SK-N-SH (cell line): Measurements from ENCODE around the gene DDAH2. TPM values are rescaled to one million over a fixed set of nuclear protein-coding genes. Genes with fewer than 3 reads are reported as not detected.

Experiments
- CTCF ChIA-PET: fragments of 300-600, 350-600 bp; formaldehyde crosslinking; extraction: SDS; loops from one replicate; lab custom pipeline; 2021; lab: Yijun Ruan, JAX
- POLR2A ChIA-PET: fragments of 350-600 bp; sonication (Branson Sonifier 250); formaldehyde crosslinking; extraction: SDS; loops from one replicate; lab custom pipeline; 2020; ENCODE audit warnings: antibody characterized with exemption, inconsistent platforms; lab: Yijun Ruan, JAX
- DNase-seq: peaks from one replicate; pipeline ENCODE4 v3.0.0; 2012
- H2AFZ ChIP-seq: fragments of 200-600 bp; sonication (generic); 2 replicates; pipeline ENCODE4 v1.8.1; 2016; ENCODE audit warnings: antibody characterized with exemption, mild to moderate bottlenecking, low read depth
- H3F3A ChIP-seq: fragments of 200-600 bp; sonication (generic); replicated peaks from 2 replicates; pipeline ENCODE3; 2016; ENCODE audit warnings: antibody characterized with exemption, mild to moderate bottlenecking; ENCODE audit not compliant: insufficient read depth
- H3K27ac ChIP-seq, 2 experiments: fragments of 200-500 bp in 1 of 2; fragments of 200-600 bp in 1 of 2; sonication (Bioruptor generic) in 1 of 2; sonication (generic), shearing (Covaris generic) in 1 of 2; 2 replicates each; pipeline versions ENCODE4 v1.5.1 to v1.6.1; 2014 to 2016; ENCODE audit warnings: low read depth in 2 of 2, inconsistent platforms in 1 of 2, low read length in 1 of 2, mild to moderate bottlenecking in 1 of 2, mixed read lengths in 1 of 2
- H3K27me3 ChIP-seq: fragments of 200-600 bp; sonication (generic), shearing (Covaris generic); 2 replicates; pipeline ENCODE4 v1.6.1; 2016; ENCODE audit warnings: mixed run types; ENCODE audit not compliant: insufficient read depth
- H3K36me3 ChIP-seq, 2 experiments: fragments of 200-500 bp in 1 of 2; fragments of 200-600 bp in 1 of 2; sonication (Bioruptor generic) in 1 of 2; sonication (generic) in 1 of 2; replicated peaks in 1 of 2; 2 replicates each; pipeline versions ENCODE3 to v1.5.1; 2014 to 2016; ENCODE audit warnings: low read length in 1 of 2, mild to moderate bottlenecking in 1 of 2; ENCODE audit not compliant: insufficient read depth in 2 of 2, control insufficient read depth in 1 of 2
- H3K4me1 ChIP-seq, 2 experiments: fragments of 200-500 bp in 1 of 2; fragments of 200-600 bp in 1 of 2; sonication (Bioruptor generic) in 1 of 2; sonication (generic), shearing (Covaris generic) in 1 of 2; 2 replicates each; pipeline versions ENCODE4 v1.5.1 to v1.6.1; 2014 to 2016; ENCODE audit warnings: low read depth in 1 of 2, low read length in 1 of 2, mixed run types in 1 of 2; ENCODE audit not compliant: insufficient read depth in 2 of 2, control insufficient read depth in 1 of 2
- H3K4me2 ChIP-seq: fragments of 200-600 bp; sonication (generic), shearing (Covaris generic); 2 replicates; pipeline ENCODE4 v1.6.1; 2017; ENCODE audit warnings: mixed run types
- H3K4me3 ChIP-seq, 2 experiments: fragments of 200-500 bp in 1 of 2; fragments of 200-600 bp in 1 of 2; sonication (Bioruptor generic) in 1 of 2; sonication (generic), shearing (Covaris generic) in 1 of 2; 2 replicates each; pipeline versions ENCODE4 v1.5.1 to v1.8.1; 2014 to 2016; ENCODE audit warnings: low read depth in 2 of 2, inconsistent platforms in 1 of 2, low read length in 1 of 2, mild to moderate bottlenecking in 1 of 2, mixed read lengths in 1 of 2, moderate library complexity in 1 of 2
- H3K79me2 ChIP-seq: fragments of 200-600 bp; sonication (generic); 2 replicates; pipeline ENCODE4 v1.8.1; 2017; ENCODE audit warnings: mild to moderate bottlenecking; ENCODE audit not compliant: insufficient read depth
- H3K9ac ChIP-seq: fragments of 200-600 bp; sonication (generic); 2 replicates; pipeline ENCODE4 v1.6.1; 2017; ENCODE audit warnings: mixed run types
- H3K9me2 ChIP-seq: fragments of 200-600 bp; sonication (generic); 2 replicates; pipeline ENCODE4 v1.6.1; 2017; ENCODE audit warnings: mixed run types
- H3K9me3 ChIP-seq: fragments of 200-600 bp; sonication (generic); 2 replicates; pipeline ENCODE4 v1.6.1; 2017; ENCODE audit warnings: mixed run types, mild to moderate bottlenecking, moderate library complexity
- H4K20me1 ChIP-seq: fragments of 200-600 bp; sonication (generic); 2 replicates; pipeline ENCODE4 v1.6.1; 2017; ENCODE audit warnings: mild to moderate bottlenecking, mixed run types; ENCODE audit not compliant: insufficient read depth
- ELF1 ChIP-seq: IDR thresholded peaks from 2 replicates; pipeline ENCODE4 v1.4.0; 2012
- EZH2phosphoT487 ChIP-seq: fragments of 200-600 bp; sonication (generic); IDR thresholded peaks from 2 replicates; pipeline ENCODE4 v1.6.1; 2017; ENCODE audit warnings: low read depth, mixed run types, mild to moderate bottlenecking, antibody characterized with exemption, moderate library complexity, borderline replicate concordance
- FOSL2 ChIP-seq: IDR thresholded peaks from 2 replicates; pipeline ENCODE4 v1.4.0; 2012; ENCODE audit warnings: low read depth, mild to moderate bottlenecking, moderate library complexity, borderline replicate concordance
- GABPA ChIP-seq: IDR thresholded peaks from 2 replicates; pipeline ENCODE4 v1.4.0; 2012; ENCODE audit warnings: low read depth, mild to moderate bottlenecking
- GATA2 ChIP-seq: sonication (generic); formaldehyde crosslinking; IDR thresholded peaks from 2 replicates; pipeline ENCODE4 v1.5.0; 2020; ENCODE audit warnings: mild to moderate bottlenecking, missing genetic modification reagents
- JUND ChIP-seq: IDR thresholded peaks from 2 replicates; pipeline ENCODE4 v1.4.0; 2012
- MXI1 ChIP-seq: IDR thresholded peaks from 2 replicates; pipeline ENCODE4 v1.6.1; 2012; ENCODE audit warnings: mild to moderate bottlenecking, low read depth, low read length, improper control_type of control experiment
- POLR2AphosphoS5 ChIP-seq: IDR thresholded peaks from 2 replicates; pipeline ENCODE4 v1.6.1; 2012; ENCODE audit warnings: low read depth, low read length
- RXRA ChIP-seq: IDR thresholded peaks from 2 replicates; pipeline ENCODE4 v1.4.0; 2012; ENCODE audit warnings: low read depth, mild to moderate bottlenecking, borderline replicate concordance
- SIN3A ChIP-seq: IDR thresholded peaks from 2 replicates; pipeline ENCODE4 v1.6.1; 2012; ENCODE audit warnings: low read depth, mild to moderate bottlenecking, low read length, moderate library complexity, borderline replicate concordance
- TAF1 ChIP-seq: IDR thresholded peaks from 2 replicates; pipeline ENCODE4 v1.6.1; 2012; ENCODE audit warnings: low read depth, mild to moderate bottlenecking, low read length, moderate library complexity, borderline replicate concordance
- TEAD4 ChIP-seq: IDR thresholded peaks from 2 replicates; pipeline ENCODE4 v1.4.0; 2012; ENCODE audit warnings: mild to moderate bottlenecking, borderline replicate concordance; ENCODE audit not compliant: insufficient read depth
- YY1 ChIP-seq: IDR thresholded peaks from 2 replicates; pipeline ENCODE4 v1.4.0; 2012; ENCODE audit warnings: low read depth, mild to moderate bottlenecking
- WGBS: methylation state at CpG from one replicate; pipeline ENCODE4 v1.1.6; 2017; ENCODE audit warnings: low lambda C conversion rate; 5-methylcytosine and 5-hydroxymethylcytosine counted together
- polyA plus RNA-seq, 3 experiments: library from polyadenylated mRNA; depleted of rRNA; stranded (reverse); fragments of >200 nt; gene quantifications; 2 replicates each; pipeline ENCODE4 v1.2.3, GENCODE V29; 2012
- TF ChIP-seq, protein P1 (sequence below): fragments of 150-350 bp; IDR thresholded peaks from 2 replicates; pipeline ENCODE4 v1.6.1; 2016; ENCODE audit warnings: mild to moderate bottlenecking, low read depth, low read length
- TF ChIP-seq, protein P2 (sequence below): IDR thresholded peaks from 2 replicates; pipeline ENCODE4 v1.4.0; 2012; ENCODE audit warnings: low read depth
- TF ChIP-seq, protein P3 (sequence below): IDR thresholded peaks from 2 replicates; pipeline ENCODE4 v1.6.1; 2012; ENCODE audit warnings: mild to moderate bottlenecking, low read depth, low read length, moderate library complexity
- TF ChIP-seq, protein P4 (sequence below): fragments of 150-350 bp; IDR thresholded peaks from 2 replicates; pipeline ENCODE4 v1.6.1; 2017; ENCODE audit warnings: antibody characterized with exemption, low read length, low read depth, borderline replicate concordance
- TF ChIP-seq, protein P5 (sequence below): IDR thresholded peaks from 2 replicates; pipeline ENCODE4; 2012

Gene DDAH2
- polyA plus RNA-seq, 1 of the 3 experiments (the other 2 are of a cell fraction), result 180 TPM

DNA sequence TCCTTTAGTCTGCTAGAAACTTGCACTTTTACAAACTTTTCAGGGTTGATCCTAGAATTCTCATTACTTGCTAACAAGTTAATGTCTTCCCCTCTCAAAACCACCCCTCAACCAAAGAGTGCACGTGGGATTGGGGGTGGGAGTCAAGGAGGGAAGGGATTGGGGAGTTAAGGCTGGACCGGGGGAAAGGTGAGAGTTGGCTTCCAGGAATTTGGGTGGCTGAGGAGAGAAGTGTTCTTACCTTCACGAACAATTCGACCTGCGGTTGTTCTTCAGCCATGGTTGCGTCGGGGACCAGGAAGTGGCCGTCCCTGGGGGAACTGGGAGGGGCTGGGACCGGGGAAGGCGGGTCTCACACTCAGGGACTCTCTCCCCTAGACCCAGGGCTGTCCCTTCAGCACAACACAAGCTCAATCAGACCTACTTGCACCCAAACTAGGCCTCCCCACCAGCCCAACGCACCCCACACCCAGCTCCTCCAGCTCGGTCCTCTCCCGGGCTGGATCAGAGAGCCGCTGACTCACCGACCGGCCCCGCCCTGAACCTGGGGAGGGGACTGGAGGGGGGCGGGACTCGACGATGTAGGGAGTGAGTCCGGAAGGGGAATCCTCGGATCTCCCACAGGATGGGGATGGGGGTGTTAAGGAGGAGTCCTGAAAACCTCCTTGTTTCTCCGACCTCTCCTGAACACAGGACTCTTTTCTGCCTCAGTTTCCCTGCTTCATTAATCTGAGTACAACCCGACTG, 7.1 kb upstream of the DDAH2 start, which contains the start of gene CLIC1:
Gene CLIC1, minus strand, starts transcription at position 510 of the 747 bp plus-strand sequence. Its CDS starts 230 bp downstream, at position 280.
- 0 out of 2 replicates have a peak within 1 kb of the TSS, but pooled peaks have one; percentile 15 for H2AFZ ChIP-seq
- peak; percentile 71 for TF ChIP-seq MXI1
- TF ChIP-seq, protein P1, sequence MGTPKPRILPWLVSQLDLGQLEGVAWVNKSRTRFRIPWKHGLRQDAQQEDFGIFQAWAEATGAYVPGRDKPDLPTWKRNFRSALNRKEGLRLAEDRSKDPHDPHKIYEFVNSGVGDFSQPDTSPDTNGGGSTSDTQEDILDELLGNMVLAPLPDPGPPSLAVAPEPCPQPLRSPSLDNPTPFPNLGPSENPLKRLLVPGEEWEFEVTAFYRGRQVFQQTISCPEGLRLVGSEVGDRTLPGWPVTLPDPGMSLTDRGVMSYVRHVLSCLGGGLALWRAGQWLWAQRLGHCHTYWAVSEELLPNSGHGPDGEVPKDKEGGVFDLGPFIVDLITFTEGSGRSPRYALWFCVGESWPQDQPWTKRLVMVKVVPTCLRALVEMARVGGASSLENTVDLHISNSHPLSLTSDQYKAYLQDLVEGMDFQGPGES, result no peak
- TF ChIP-seq, protein P2, sequence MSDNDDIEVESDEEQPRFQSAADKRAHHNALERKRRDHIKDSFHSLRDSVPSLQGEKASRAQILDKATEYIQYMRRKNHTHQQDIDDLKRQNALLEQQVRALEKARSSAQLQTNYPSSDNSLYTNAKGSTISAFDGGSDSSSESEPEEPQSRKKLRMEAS, result peak; percentile 62
- peak; percentile 46; the same call in 1 of the 2 replicates for TF ChIP-seq GABPA
- peak; percentile 85 for TF ChIP-seq FOSL2
- TF ChIP-seq POLR2AphosphoS5, result peak; percentile 95
- TF ChIP-seq ELF1, result peak; percentile 83; the same call in 1 of the 2 replicates
- 0 out of 2 replicates have a peak, but pooled peaks have one; percentile 51 for TF ChIP-seq YY1
- no peak for TF ChIP-seq RXRA
- no peak for TF ChIP-seq GATA2
- TF ChIP-seq TAF1, result peak; percentile 55
- no peak for TF ChIP-seq EZH2phosphoT487
- TF ChIP-seq TEAD4, result no peak
- peak; percentile 73 for TF ChIP-seq JUND
- peak; percentile 52; the same call in 1 of the 2 replicates for TF ChIP-seq SIN3A
- TF ChIP-seq, protein P3, sequence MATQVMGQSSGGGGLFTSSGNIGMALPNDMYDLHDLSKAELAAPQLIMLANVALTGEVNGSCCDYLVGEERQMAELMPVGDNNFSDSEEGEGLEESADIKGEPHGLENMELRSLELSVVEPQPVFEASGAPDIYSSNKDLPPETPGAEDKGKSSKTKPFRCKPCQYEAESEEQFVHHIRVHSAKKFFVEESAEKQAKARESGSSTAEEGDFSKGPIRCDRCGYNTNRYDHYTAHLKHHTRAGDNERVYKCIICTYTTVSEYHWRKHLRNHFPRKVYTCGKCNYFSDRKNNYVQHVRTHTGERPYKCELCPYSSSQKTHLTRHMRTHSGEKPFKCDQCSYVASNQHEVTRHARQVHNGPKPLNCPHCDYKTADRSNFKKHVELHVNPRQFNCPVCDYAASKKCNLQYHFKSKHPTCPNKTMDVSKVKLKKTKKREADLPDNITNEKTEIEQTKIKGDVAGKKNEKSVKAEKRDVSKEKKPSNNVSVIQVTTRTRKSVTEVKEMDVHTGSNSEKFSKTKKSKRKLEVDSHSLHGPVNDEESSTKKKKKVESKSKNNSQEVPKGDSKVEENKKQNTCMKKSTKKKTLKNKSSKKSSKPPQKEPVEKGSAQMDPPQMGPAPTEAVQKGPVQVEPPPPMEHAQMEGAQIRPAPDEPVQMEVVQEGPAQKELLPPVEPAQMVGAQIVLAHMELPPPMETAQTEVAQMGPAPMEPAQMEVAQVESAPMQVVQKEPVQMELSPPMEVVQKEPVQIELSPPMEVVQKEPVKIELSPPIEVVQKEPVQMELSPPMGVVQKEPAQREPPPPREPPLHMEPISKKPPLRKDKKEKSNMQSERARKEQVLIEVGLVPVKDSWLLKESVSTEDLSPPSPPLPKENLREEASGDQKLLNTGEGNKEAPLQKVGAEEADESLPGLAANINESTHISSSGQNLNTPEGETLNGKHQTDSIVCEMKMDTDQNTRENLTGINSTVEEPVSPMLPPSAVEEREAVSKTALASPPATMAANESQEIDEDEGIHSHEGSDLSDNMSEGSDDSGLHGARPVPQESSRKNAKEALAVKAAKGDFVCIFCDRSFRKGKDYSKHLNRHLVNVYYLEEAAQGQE, result no peak
- TF ChIP-seq, protein P4, sequence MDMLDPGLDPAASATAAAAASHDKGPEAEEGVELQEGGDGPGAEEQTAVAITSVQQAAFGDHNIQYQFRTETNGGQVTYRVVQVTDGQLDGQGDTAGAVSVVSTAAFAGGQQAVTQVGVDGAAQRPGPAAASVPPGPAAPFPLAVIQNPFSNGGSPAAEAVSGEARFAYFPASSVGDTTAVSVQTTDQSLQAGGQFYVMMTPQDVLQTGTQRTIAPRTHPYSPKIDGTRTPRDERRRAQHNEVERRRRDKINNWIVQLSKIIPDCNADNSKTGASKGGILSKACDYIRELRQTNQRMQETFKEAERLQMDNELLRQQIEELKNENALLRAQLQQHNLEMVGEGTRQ, result no peak
- TF ChIP-seq, protein P5, sequence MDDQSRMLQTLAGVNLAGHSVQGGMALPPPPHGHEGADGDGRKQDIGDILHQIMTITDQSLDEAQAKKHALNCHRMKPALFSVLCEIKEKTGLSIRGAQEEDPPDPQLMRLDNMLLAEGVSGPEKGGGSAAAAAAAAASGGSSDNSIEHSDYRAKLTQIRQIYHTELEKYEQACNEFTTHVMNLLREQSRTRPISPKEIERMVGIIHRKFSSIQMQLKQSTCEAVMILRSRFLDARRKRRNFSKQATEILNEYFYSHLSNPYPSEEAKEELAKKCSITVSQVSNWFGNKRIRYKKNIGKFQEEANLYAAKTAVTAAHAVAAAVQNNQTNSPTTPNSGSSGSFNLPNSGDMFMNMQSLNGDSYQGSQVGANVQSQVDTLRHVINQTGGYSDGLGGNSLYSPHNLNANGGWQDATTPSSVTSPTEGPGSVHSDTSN, result peak; percentile 19; the same call in 1 of the 2 replicates
- H3K4me3 ChIP-seq, result peak within 1 kb of the TSS; percentile 85 to 86
- H3F3A ChIP-seq, result peaks cover 52% of the 10 kb centered on the region
- H3K36me3 ChIP-seq, result peaks cover 21 to 33% of the 10 kb centered on the region in 2 experiments
- H3K79me2 ChIP-seq, result peaks cover 74% of the 10 kb centered on the region
- peak within 1 kb of the TSS; percentile 99 for H3K4me2 ChIP-seq
- peaks cover 22 to 31% of the 10 kb centered on the region in 2 experiments; a peak in 3 of 4 replicates for H3K4me1 ChIP-seq
- H4K20me1 ChIP-seq, result peaks cover 21% of the 10 kb centered on the region
- POLR2A ChIA-PET, result interaction anchor here (1.2 to 2.1 kb wide), 5 partner anchors 33 to 99 kb away, joined by 3 to 6 read pairs (median 4); partner anchors contain the start of genes ABHD16A, HSPA1A and HSPA1L
- WGBS, result 1% methylated on average over 15 of the region's 24 CpGs
- peak within 1 kb of the TSS; percentile 88 to 90 for H3K27ac ChIP-seq
- no peaks in the 10 kb centered on the region for H3K9me3 ChIP-seq
- no peaks in the 10 kb centered on the region for H3K9me2 ChIP-seq
- H3K9ac ChIP-seq, result peak within 1 kb of the TSS; percentile 97
- no peaks in the 10 kb centered on the region for H3K27me3 ChIP-seq
- CTCF ChIA-PET, result interaction anchor here (0.8 to 5.5 kb wide), 6 partner anchors 12 to 95 kb away, joined by 3 to 23 read pairs (median 4); partner anchors contain the start of gene VARS1
- peak; percentile 87 for DNase-seq
